ENCODE measurements around the gene BBS9. TPM values are rescaled to one million over a fixed set of nuclear protein-coding genes. Genes with fewer than 3 reads are reported as not detected.

Gene BBS9
- polyA plus RNA-seq, 1 donor from 2014 or later, result 9.8 TPM

- H3K27me3 ChIP-seq (ENCODE audit: insufficient read depth, low read depth, low read length), result no peaks in the 10 kb centered on the region
- no peak overlapping the region for H3K9ac ChIP-seq (ENCODE audit: low read length)
- no peak overlapping the region for H2AFZ ChIP-seq (ENCODE audit: low read depth, low read length)
- H3K36me3 ChIP-seq (ENCODE audit: insufficient read depth, low read length), result no peaks in the 10 kb centered on the region
- H3K27ac ChIP-seq (ENCODE audit: low read length), result no peak overlapping the region
- no peaks in the 10 kb centered on the region for H3K79me2 ChIP-seq (replicated peaks; ENCODE audit: insufficient read depth, low read length)
- H3F3A ChIP-seq (ENCODE audit: insufficient read depth, low read length, poor library complexity, severe bottlenecking), result no peaks in the 10 kb centered on the region
- H4K20me1 ChIP-seq (ENCODE audit: insufficient read depth), result no peaks in the 10 kb centered on the region
- H3K4me2 ChIP-seq (ENCODE audit: low read length), result no peak overlapping the region
- no peak overlapping the region for H3K4me3 ChIP-seq (ENCODE audit: low read length)
- no peaks in the 10 kb centered on the region for H3K9me3 ChIP-seq (ENCODE audit: low read length)
- no peaks in the 10 kb centered on the region for H3K9me2 ChIP-seq (ENCODE audit: insufficient read depth, low read length)
- no peak for TF ChIP-seq SMC3 (conservative IDR thresholded peaks at IDR 0.05; ENCODE audit: poor library complexity)
Measured at GRCh38 chr7:33157311-33157710, 27.9 kb downstream of the BBS9 start.

GRCh38 chr7:33157781-33158180 is 28.4 kb downstream of the BBS9 start:
- no peak overlapping the region for H3K27ac ChIP-seq (ENCODE audit: low read length)
- TF ChIP-seq MXI1 (conservative IDR thresholded peaks at IDR 0.05; ENCODE audit: poor library complexity, severe bottlenecking), result no peak

GRCh38 chr7:33177876-33178275 is 48.5 kb downstream of the BBS9 start:
- Histone ChIP-seq H3K79me2 (replicated peaks; ENCODE audit: insufficient read depth, low read length) (no peaks in the 10 kb centered on the region), H3K27me3 (ENCODE audit: insufficient read depth, low read depth, low read length) (no peaks in the 10 kb centered on the region), H3K9me3 (ENCODE audit: low read length) (no peaks in the 10 kb centered on the region), H3K9me2 (ENCODE audit: insufficient read depth, low read length) (no peaks in the 10 kb centered on the region), H3F3A (ENCODE audit: insufficient read depth, low read length, poor library complexity, severe bottlenecking) (no peaks in the 10 kb centered on the region), H2AFZ (ENCODE audit: low read depth, low read length) (no peak overlapping the region), H3K9ac (ENCODE audit: low read length) (no peak overlapping the region), H4K20me1 (ENCODE audit: insufficient read depth) (no peaks in the 10 kb centered on the region), H3K27ac (ENCODE audit: low read length) (no peak overlapping the region), H3K4me3 (ENCODE audit: low read length) (no peak overlapping the region), H3K4me2 (ENCODE audit: low read length) (no peak overlapping the region), H3K36me3 (ENCODE audit: insufficient read depth, low read length) (peaks cover 5% of the 10 kb centered on the region)
- TF ChIP-seq EZH2 (IDR thresholded peaks at IDR 0.05; ENCODE audit: borderline replicate concordance, insufficient read depth, low read length, poor library complexity, severe bottlenecking), result no peak

More at GRCh38 chr7:33157781-33158180, 28.4 kb downstream of the BBS9 start:
- Histone ChIP-seq H3K36me3 (ENCODE audit: insufficient read depth, low read length) (no peaks in the 10 kb centered on the region), H3F3A (ENCODE audit: insufficient read depth, low read length, poor library complexity, severe bottlenecking) (no peaks in the 10 kb centered on the region), H3K4me3 (ENCODE audit: low read length) (no peak overlapping the region), H3K9me2 (ENCODE audit: insufficient read depth, low read length) (no peaks in the 10 kb centered on the region), H4K20me1 (ENCODE audit: insufficient read depth) (no peaks in the 10 kb centered on the region), H3K79me2 (replicated peaks; ENCODE audit: insufficient read depth, low read length) (no peaks in the 10 kb centered on the region), H3K9me3 (ENCODE audit: low read length) (no peaks in the 10 kb centered on the region), H3K9ac (ENCODE audit: low read length) (no peak overlapping the region), H3K4me2 (ENCODE audit: low read length) (no peak overlapping the region), H3K27me3 (ENCODE audit: insufficient read depth, low read depth, low read length) (no peaks in the 10 kb centered on the region), H2AFZ (ENCODE audit: low read depth, low read length) (no peak overlapping the region)

- Histone ChIP-seq H3K4me2 (ENCODE audit: low read length) (no peak overlapping the region), H3K36me3 (ENCODE audit: insufficient read depth, low read length) (peaks cover 5% of the 10 kb centered on the region), H3K27ac (ENCODE audit: low read length) (no peak overlapping the region), H3K9me2 (ENCODE audit: insufficient read depth, low read length) (no peaks in the 10 kb centered on the region), H3K4me3 (ENCODE audit: low read length) (no peak overlapping the region), H3K9ac (ENCODE audit: low read length) (no peak overlapping the region), H2AFZ (ENCODE audit: low read depth, low read length) (no peak overlapping the region), H3K79me2 (replicated peaks; ENCODE audit: insufficient read depth, low read length) (no peaks in the 10 kb centered on the region), H3F3A (ENCODE audit: insufficient read depth, low read length, poor library complexity, severe bottlenecking) (no peaks in the 10 kb centered on the region), H3K27me3 (ENCODE audit: insufficient read depth, low read depth, low read length) (no peaks in the 10 kb centered on the region), H3K9me3 (ENCODE audit: low read length) (no peaks in the 10 kb centered on the region), H4K20me1 (ENCODE audit: insufficient read depth) (no peaks in the 10 kb centered on the region)
- no peak for TF ChIP-seq REST (IDR thresholded peaks at IDR 0.05; ENCODE audit: borderline replicate concordance)
- TF ChIP-seq MXI1 (conservative IDR thresholded peaks at IDR 0.05; ENCODE audit: poor library complexity, severe bottlenecking), result no peak
- TF ChIP-seq CTCF (IDR thresholded peaks at IDR 0.05; ENCODE audit: poor library complexity, severe bottlenecking), result no peak
- TF ChIP-seq TAF1 (IDR thresholded peaks at IDR 0.05; ENCODE audit: low read depth), result no peak
- no peak for TF ChIP-seq EP300 (conservative IDR thresholded peaks at IDR 0.05; ENCODE audit: poor library complexity, severe bottlenecking)
- no peak for TF ChIP-seq SMC3 (conservative IDR thresholded peaks at IDR 0.05; ENCODE audit: poor library complexity)
- TF ChIP-seq POLR2AphosphoS5 (IDR thresholded peaks at IDR 0.05), result no peak
- TF ChIP-seq EZH2 (IDR thresholded peaks at IDR 0.05; ENCODE audit: borderline replicate concordance, insufficient read depth, low read length, poor library complexity, severe bottlenecking), result no peak
- TF ChIP-seq RAD21 (conservative IDR thresholded peaks at IDR 0.05), result no peak
Measured at GRCh38 chr7:33179519-33179918, 50.2 kb downstream of the BBS9 start.

Measured in neural cell (in vitro differentiated cells).